Measurements from ENCODE around the gene MAGEA2B.
"Not testable (repeated sequence)": the region's sequence is repeated elsewhere in the genome, so short reads cannot be mapped to it uniquely, and the experiment has no call there.

The MAGEA2B gene

DNA sequence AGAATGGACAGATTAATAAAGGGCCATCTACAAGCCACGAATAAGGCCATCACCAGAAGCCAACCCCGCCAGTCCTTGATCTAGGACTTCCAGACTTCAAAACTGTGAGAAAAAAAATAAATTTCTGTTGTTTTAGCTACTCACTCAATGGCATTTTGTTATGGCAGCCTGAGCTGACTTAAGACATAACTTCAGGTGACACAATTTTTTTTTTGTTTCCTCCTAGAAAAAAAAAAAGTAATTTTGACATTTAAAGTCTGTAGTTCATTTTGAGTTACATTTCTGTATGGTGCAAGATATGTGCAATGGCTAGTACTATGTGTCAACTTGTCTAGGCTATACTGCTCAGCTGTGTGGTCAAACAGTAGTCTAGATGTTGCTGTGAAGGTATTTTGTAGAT lies 44.5 kb downstream of the MAGEA2B start, which contains the start of gene CSAG3:
Gene CSAG3 (plus strand): TSS at position 301 of the 400 bp plus-strand sequence.
- not testable (repeated sequence) for DNase-seq

DNA sequence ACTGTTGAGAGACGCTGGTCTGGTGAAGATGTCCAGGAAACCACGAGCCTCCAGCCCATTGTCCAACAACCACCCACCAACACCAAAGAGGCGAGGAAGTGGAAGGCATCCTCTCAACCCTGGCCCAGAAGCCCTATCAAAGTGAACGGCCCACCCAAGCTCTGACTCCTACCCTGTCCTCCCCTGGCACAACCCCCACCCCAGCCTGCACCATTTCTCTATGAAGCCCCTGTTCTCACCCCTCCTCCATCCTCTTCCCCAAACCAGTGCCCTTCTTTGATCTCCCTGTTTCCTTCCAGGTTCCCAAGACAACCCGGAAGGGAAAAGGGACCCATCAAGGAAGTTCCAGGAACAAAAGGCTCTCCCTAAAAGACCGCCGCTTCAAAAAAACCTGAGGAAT lies 45.1 kb downstream of the MAGEA2B start:
- not testable (repeated sequence) for DNase-seq

DNA sequence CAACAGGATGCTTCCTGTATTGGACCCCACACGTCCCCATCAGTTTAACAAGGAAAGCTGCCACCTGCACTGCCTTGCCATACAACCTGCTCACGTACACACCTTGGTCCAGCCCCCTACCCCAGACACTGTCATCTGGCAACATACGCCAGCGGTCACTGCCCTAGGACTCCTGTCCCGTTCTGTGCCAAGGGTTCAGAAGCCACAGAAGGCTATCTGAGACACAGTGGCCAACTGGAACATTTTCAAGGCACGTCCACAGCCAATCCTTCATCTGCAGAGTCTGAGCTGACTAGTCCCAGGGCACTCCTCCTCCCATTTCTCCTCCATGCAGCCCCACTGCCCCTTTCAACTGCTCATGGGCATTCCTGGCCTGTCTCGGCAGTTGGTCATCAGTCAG lies 47.2 kb downstream of the MAGEA2B start:
- DNase-seq: not testable (repeated sequence)

DNA sequence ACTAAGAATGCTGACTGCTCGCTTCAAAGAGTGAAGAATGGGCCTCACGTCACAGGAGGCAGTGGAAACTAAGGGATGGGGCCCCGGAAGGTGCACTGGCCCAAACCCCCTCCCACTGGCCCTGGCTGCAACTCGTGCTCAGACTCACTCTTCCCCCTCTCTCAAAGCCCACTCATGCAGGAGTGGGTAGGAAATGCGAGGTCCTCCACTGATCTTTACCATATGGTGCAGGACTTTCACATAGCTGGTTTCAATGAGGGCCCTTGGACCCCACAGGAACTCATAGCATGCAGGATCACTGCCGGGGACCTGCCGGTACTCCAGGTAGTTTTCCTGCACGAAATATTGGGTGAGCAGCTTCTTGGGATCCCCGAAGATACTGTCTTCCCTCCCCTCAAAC lies 52.1 kb downstream of the MAGEA2B start:
- DNase-seq: not testable (repeated sequence)

All from NCI-H345 (cell line).